ENCODE results near the gene KIRREL3.

Gene KIRREL3

GRCh38 chr11:127000291-127000968 lies at the start of gene KIRREL3:
Gene KIRREL3, minus strand, starts transcription at chr11:127000770.
- DNase-seq = no peak

DNA sequence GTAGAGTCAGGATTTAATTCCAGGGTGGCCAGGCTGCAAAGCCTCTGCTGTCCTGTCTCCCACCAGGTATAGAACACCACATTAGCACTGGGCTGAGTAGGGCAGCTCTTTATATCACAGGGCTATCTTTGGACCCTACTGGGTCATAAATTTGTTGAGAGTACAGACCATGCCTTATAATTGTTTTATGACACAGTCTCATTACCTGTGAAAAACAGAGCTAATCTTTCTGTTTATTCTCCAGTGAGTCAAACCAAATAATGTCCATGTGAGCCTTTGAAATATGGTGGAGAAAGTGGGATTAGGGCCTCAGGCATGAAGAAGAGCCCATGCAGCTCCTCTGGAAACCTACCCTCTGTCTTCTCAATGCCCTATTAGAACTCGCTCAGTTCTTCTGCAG lies 49.6 kb upstream of the KIRREL3 start:
- DNase-seq = no peak

DNA sequence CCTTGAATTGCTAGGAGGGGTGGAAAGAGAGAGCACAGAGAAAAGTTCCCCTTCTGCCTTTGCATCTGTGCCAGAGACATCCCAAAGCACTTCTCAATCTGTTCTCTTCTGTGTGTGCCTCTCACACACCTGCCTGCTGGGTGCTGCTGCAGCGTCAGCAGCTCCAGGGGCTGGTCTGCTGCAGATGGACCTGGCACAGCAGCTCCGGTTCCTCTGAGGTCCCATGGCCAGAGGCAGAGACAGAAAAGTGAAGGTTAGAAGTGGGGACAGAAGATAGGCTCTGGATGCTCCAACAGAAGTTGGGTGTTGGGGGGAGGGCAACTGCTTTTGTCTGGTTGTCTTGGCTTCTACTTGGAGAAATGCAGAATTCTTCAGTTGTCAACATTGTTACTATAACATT lies 48.9 kb upstream of the KIRREL3 start:
- no peak for DNase-seq

DNA sequence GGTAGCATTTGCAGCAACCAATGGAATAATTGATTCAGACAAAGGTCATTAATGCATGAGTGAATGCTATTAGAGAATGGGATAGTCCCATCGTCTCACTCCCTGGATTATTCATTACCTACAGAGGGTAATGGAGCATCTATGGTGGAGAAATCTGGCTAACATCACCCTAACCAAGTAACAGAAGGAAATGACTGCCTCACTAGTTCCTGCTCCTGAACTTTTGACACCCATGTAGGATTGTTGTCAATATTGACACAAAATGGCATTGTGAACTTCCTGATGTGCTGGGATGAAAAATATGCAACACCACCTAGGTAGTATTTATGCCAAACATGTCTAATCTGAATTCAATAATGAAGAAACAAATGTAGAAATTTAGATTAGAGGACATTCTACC lies 44.0 kb upstream of the KIRREL3 start:
- no peak for DNase-seq

GRCh38 chr11:127042445-127042844 lies 41.9 kb upstream of the KIRREL3 start:
- DNase-seq = no peak

GRCh38 chr11:127039591-127039990 lies 39.0 kb upstream of the KIRREL3 start:
- no peak for DNase-seq

- no peak for DNase-seq
Observed at GRCh38 chr11:127037596-127037995, 37.0 kb upstream of the KIRREL3 start.

DNA sequence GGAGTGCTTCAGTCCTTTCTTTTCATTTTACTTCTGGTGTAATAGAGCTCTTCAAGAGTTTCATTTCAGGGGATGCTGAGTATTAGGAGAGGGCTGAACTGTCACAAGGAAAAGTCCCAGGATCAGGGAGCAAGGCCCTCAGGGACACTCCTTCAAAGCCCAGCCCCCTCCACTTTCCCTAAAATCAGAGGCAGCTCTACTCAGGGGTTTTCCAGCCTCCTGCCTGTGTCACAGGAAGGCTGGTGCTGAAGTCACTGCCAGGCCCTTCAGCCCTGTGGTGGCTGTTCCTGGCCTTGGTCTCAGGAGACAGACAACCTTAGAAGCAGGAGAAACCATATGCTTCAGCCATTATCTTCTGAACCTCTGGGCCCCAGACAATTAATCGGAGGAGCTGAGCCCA lies 36.4 kb upstream of the KIRREL3 start:
- no peak for DNase-seq

- DNase-seq = no peak
Observed at GRCh38 chr11:127035824-127036223, 35.3 kb upstream of the KIRREL3 start.

DNA sequence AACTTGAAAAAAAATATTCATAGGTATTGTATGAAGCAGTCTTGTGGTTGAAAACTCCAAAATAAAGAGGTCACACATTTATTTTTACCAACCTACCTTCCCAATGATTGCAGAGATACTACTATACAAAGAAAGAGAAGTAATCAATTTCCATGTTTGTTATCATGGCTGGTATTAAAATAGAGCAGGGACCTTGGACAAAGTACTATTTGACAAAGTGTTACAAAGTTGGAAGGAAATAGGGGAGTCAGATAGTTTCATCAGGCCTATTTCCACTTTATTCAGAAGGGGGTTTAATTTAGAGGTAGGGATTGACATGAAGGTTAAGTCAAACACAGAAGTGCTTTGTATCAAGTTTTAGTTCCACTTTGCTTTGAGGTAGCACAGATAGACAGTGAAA lies 34.4 kb upstream of the KIRREL3 start:
- no peak for DNase-seq

- DNase-seq = no peak
Observed at GRCh38 chr11:127028648-127029047, 28.1 kb upstream of the KIRREL3 start.

DNA sequence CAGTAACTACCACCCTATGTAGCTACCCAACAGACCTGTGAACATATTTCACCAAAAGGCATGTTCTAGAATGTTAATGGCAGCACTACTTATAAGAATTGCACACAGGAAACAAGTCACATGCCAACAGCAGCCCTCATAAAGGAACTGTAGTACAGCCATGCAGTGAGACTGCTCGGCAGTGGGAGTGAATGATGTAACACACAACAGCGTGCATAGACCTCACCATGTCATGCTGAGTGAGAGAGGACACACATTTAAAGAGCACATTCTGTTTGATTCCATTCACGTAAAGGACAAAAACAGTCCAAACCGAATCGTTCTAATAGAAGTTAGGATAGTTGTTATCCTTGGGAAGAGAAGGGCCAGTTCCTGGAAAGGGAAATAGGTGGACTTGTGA lies 27.2 kb upstream of the KIRREL3 start:
- DNase-seq = no peak

DNA sequence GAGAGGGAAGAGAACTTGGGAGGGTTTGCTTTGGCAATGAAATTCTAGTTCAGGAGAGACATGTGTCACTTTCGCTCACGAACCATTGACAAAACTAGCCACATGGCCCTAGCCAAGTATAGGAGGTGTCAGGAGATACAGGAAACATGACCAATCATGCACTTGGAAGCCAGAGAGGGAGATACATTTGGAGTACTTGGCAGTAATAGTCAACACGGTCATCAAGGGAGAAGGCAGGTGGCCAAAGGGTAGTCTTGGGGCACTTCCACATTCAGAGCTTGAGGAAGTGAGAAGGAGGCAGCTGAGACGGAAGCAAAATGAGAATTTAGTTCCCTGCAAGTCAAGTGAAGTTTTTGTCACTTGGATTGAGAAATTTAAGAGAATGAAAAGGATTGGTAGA lies 26.4 kb upstream of the KIRREL3 start:
- no peak for DNase-seq

- DNase-seq = no peak
Observed at GRCh38 chr11:127023991-127024390, 23.4 kb upstream of the KIRREL3 start.

GRCh38 chr11:127018683-127019279 lies 18.2 kb upstream of the KIRREL3 start:
- DNase-seq = no peak

- DNase-seq = no peak
Observed at GRCh38 chr11:127017482-127017881, 16.9 kb upstream of the KIRREL3 start.

DNA sequence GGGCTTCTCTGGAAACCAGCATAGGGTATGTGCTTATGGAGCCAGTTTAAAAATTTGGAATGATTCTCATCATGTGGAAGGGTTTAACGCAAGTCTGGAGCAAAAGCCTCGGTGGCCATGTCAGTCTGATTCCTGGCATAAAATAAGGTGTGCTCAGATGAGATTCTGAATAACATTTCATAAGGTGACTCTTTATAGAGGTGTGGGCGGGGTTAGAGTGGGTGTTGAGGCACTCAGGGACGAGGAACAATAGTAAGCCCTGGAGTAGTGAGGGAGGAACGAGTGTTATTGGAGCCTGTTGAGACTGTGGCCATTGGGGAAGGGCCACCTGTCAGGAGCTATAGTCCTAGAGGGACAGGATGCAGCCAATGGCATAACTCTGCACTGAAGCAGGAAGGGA lies 13.0 kb upstream of the KIRREL3 start:
- DNase-seq = no peak

DNA sequence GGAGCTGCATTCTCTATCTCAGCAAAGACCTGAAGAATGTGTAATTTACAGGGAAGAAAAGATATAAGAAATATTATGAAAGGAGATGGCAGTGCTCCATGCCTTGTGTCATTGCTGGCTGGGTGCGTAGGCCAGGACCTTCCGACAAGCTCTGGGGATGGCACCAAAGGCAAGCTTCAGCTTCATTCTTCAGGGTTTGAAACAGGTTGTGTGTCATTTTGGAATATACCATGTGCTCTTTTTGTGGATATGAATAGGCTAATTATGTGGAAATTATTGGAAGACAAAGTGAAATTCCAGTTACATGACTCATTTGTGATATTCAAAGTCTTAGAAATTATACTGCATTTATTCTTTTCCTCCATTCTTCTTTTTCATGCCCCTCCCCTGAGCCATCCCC lies 5.7 kb upstream of the KIRREL3 start:
- no peak for DNase-seq

GRCh38 chr11:127003260-127003981 lies 2.9 kb upstream of the KIRREL3 start:
- no peak for DNase-seq

GRCh38 chr11:127002669-127003259 lies 2.2 kb upstream of the KIRREL3 start:
- no peak for DNase-seq

GRCh38 chr11:127000981-127001380 lies 411 bp upstream of the KIRREL3 start:
- DNase-seq = no peak

DNA sequence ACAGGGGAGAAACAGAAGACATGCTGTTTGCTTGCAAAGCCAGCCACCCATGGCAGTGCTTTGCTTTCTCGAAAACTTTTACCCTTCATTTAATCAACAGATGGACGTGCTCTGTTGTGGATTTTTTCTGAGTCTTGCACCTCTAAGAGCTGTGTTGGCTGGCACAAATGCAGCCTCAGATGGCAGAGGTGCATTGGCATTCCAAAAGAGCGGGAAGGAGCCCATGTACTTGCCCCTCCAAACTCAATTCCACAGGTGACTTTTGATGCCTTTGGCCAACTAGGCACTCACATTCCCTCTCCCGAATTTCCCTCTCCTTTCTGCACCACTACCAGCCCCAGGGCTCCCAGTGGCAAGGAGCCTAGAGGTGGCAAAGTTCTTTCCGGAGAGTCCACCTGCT lies 1.2 kb downstream of the KIRREL3 start:
- DNase-seq = no peak

DNA sequence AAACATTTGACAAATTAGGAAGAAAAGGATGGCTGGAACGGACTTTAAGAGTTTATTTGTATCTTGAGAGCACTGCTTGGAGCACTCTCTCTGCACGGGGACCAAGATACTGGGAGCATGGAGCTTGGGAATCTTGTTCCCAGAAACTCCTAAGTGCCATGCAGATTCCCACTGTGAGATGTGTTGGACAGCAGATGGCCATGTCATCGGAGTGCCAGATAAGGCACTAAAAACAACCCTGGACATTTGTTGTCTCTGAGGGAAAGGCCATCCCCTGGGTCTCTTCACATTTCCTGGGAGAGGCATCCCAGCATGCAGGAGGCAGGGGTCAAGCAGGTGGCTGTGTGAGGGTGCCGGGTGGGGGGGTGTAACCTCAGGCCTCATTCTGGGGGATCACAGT lies 2.9 kb downstream of the KIRREL3 start:
- DNase-seq = no peak

- DNase-seq = no peak
Observed at GRCh38 chr11:126997196-126997595, 3.4 kb downstream of the KIRREL3 start.

All from OCI-M1 (cell line).